Testis (tissue), 3 donors: ENCODE results near the gene OR8B12. TPM values are rescaled to one million over a fixed set of nuclear protein-coding genes. Genes with fewer than 3 reads are reported as not detected.

Experiments
- DNase-seq: peaks from one replicate; pipeline ENCODE4 v3.0.0-alpha.2; 2019
- H3K27ac ChIP-seq, 2 donors: fragments of 200-600 bp; sonication (generic); one replicate each; pipeline ENCODE4 v1.5.1; 2019
- H3K27me3 ChIP-seq: fragments of 200-600 bp; sonication (generic); one replicate; pipeline ENCODE4 v1.5.1; 2019
- H3K36me3 ChIP-seq: fragments of 200-600 bp; sonication (generic); one replicate; pipeline ENCODE4 v1.5.1; 2017; ENCODE audit warnings: low read depth; ENCODE audit errors: missing control alignments
- H3K4me1 ChIP-seq: fragments of 200-600 bp; sonication (generic); one replicate; pipeline ENCODE4 v1.5.1; 2019
- H3K4me3 ChIP-seq, 2 donors: fragments of 200-600 bp; sonication (generic); one replicate each; pipeline ENCODE4 v1.5.1; 2017 to 2019
- H3K9me3 ChIP-seq: fragments of 200-600 bp; sonication (generic); one replicate; pipeline ENCODE4 v1.5.1; 2017
- POLR2A ChIP-seq: fragments of 450-650 bp; IDR thresholded peaks from one replicate; pipeline ENCODE4 v1.6.1; 2017; ENCODE audit warnings: antibody characterized with exemption, mild to moderate bottlenecking, moderate library complexity
- WGBS, 2 donors: methylation state at CpG; one replicate each; pipeline ENCODE4 v1.1.5; 2018; 5-methylcytosine and 5-hydroxymethylcytosine counted together
- intact Hi-C: fragments of 100-400 bp; cut with DNase I; formaldehyde crosslinking; loops from one replicate; pipeline ENCODE4 v1.15.1; 2023; ENCODE audit warnings: low total_unique reads
- polyA plus RNA-seq: library from polyadenylated mRNA; stranded (reverse); fragments of 350-450 nt; fragmentation: Illumina TruSeq; extraction: RNeasy Lipid Tissue Mini Kit (QIAGEN cat#74804); gene quantifications from one replicate; pipeline ENCODE4 v1.2.3, GENCODE V29; 2014; ENCODE audit warnings: low read depth, low replicate concordance; ENCODE audit not compliant: insufficient read depth
- total RNA-seq, 2 donors: library from RNA; depleted of rRNA; stranded (reverse); fragments of >200 nt; gene quantifications; one replicate each; pipeline ENCODE4 v1.2.3, GENCODE V29; 2016
- TF ChIP-seq, protein P1 (sequence below), 3 experiments: fragments of 450-650 bp in 2 of 3; fragments of 200-600 bp in 1 of 3; sonication (generic) in 1 of 3; IDR thresholded peaks; one replicate each; pipeline ENCODE4 v1.5.1; 2016 to 2019; ENCODE audit warnings: antibody characterized with exemption in 3 of 3, mild to moderate bottlenecking in 2 of 3, moderate library complexity in 1 of 3

OR8B12 gene
- total and polyA plus RNA-seq, 3 donors from 2014 or later = not detected

DNA sequence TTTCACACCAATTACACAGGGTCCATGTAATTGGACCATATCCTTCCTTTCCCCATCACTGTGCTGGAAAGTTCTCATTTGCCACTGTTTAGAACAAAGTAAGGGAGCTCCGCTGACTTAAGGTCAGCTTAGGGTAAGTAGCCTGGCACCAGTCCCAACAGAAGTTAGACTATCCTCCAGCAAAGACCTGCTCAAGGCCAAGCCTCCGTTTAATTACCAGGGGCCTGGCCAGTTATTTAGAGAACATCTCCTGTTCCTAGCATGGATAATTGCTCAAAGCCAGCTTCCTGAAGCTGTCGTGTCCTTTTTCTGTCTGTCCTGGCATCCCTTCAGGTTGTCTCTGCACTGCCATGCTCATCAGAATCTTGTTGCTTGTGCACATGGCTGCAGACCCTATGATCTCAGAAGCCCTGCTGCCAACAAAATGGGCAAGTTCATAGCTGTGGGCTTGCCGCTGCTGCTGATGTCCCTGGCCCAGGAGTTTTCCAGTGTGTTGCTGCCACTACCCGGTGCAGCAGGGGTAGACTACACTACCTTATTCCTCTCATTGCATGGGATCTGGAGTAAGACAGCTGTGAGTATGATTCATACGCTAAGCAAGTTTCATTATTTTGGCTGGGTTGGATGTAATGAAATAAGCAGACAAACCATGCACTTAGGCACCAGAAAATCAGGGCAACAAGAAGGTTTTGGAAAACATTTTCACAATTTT is 34.4 kb upstream of the OR8B12 start:
- H3K36me3 ChIP-seq = no peaks in the 10 kb centered on the region
- H3K9me3 ChIP-seq = no peaks in the 10 kb centered on the region
- H3K4me3 ChIP-seq = no peak overlapping the region
- H3K27me3 ChIP-seq = no peaks in the 10 kb centered on the region
- H3K27ac ChIP-seq = no peak overlapping the region
- no peak for DNase-seq
- TF ChIP-seq POLR2A = no peak
- TF ChIP-seq, protein P1, sequence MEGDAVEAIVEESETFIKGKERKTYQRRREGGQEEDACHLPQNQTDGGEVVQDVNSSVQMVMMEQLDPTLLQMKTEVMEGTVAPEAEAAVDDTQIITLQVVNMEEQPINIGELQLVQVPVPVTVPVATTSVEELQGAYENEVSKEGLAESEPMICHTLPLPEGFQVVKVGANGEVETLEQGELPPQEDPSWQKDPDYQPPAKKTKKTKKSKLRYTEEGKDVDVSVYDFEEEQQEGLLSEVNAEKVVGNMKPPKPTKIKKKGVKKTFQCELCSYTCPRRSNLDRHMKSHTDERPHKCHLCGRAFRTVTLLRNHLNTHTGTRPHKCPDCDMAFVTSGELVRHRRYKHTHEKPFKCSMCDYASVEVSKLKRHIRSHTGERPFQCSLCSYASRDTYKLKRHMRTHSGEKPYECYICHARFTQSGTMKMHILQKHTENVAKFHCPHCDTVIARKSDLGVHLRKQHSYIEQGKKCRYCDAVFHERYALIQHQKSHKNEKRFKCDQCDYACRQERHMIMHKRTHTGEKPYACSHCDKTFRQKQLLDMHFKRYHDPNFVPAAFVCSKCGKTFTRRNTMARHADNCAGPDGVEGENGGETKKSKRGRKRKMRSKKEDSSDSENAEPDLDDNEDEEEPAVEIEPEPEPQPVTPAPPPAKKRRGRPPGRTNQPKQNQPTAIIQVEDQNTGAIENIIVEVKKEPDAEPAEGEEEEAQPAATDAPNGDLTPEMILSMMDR (IDR thresholded peaks at IDR 0.05) = no peak
- 56 to 78% methylated on average over 4 to 6 of the region's 6 CpGs for WGBS, 2 donors
- no peaks in the 10 kb centered on the region for H3K4me1 ChIP-seq
- intact Hi-C loops = no loop called here

GRCh38 chr11:124570160-124570559 is 26.7 kb upstream of the OR8B12 start:
- H3K4me1 ChIP-seq = no peaks in the 10 kb centered on the region
- intact Hi-C loops = no loop called here
- no peak overlapping the region for H3K27ac ChIP-seq
- H3K27me3 ChIP-seq = no peaks in the 10 kb centered on the region
- no peak overlapping the region for H3K4me3 ChIP-seq
- WGBS, 2 donors = 85 to 88% methylated on average over 7 of the region's 7 CpGs
- DNase-seq = no peak
- no peaks in the 10 kb centered on the region for H3K9me3 ChIP-seq
- H3K36me3 ChIP-seq = no peaks in the 10 kb centered on the region
- TF ChIP-seq POLR2A = no peak
- TF ChIP-seq, protein P1 (IDR thresholded peaks at IDR 0.05) = no peak

- H3K36me3 ChIP-seq = no peaks in the 10 kb centered on the region
- TF ChIP-seq, protein P1 (IDR thresholded peaks at IDR 0.05) = no peak
- TF ChIP-seq POLR2A = no peak
- H3K4me1 ChIP-seq = no peaks in the 10 kb centered on the region
- H3K27ac ChIP-seq = no peak within 1 kb of the TSS
- no peak within 1 kb of the TSS for H3K4me3 ChIP-seq
- DNase-seq = no peak
- H3K27me3 ChIP-seq = no peaks in the 10 kb centered on the region
- intact Hi-C loops = no loop called here
- 23 to 42% methylated on average over 4 of the region's 4 CpGs for WGBS, 2 donors
- no peaks in the 10 kb centered on the region for H3K9me3 ChIP-seq
Observed at GRCh38 chr11:124569697-124570096, 26.2 kb upstream of the OR8B12 start, which contains the start of gene OR8A1. Gene OR8A1 (plus strand): TSS chr11:124569997. CDS start chr11:124570120, 123 bp downstream.

DNA sequence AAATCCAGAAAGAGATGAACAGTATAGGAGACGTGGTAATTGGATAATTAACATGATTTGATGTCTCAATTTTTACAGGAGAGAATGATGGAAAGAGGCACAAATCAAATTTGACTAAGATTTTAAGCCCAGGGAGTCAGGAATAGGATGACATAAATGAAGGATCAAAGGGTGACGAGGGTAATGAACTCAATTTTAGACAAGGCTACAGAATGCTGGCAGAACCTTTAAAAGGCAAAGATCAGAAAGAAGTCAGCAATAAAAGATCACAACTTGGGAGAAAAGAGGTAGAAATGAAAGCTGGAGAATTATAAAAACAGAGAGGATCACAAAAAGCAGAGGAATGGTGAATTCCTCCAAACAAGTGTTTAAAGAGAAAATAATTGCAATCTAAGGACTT is 13.4 kb upstream of the OR8B12 start:
- H3K4me3 ChIP-seq = no peak overlapping the region
- intact Hi-C loops = no loop called here
- no peaks in the 10 kb centered on the region for H3K9me3 ChIP-seq
- WGBS, 2 donors = 50 to 60% methylated on average over 2 of the region's 2 CpGs
- no peak for DNase-seq
- no peaks in the 10 kb centered on the region for H3K36me3 ChIP-seq
- H3K27me3 ChIP-seq = no peaks in the 10 kb centered on the region
- no peaks in the 10 kb centered on the region for H3K4me1 ChIP-seq
- TF ChIP-seq, protein P1 (IDR thresholded peaks at IDR 0.05) = no peak
- no peak for TF ChIP-seq POLR2A
- no peak overlapping the region for H3K27ac ChIP-seq

DNA sequence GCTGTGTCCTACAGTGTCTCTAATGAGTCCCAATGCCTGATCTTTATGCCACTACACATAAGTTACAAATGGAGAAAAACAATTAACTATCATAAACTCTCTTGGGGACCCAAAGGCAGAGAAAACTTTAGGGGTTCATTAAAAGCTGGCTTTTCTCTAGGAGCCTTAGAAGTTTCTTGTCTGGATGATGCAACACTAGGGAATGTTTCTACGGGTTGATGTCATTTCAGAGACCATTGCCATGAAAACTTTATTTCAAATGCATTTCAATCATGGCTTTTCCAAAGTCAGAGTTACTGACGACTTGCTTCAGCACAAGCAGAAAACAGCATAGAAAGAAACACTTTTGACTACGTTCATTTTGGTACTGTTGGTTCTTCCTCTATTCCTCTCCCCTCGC is 8.5 kb upstream of the OR8B12 start:
- no peak for DNase-seq
- Histone ChIP-seq H3K27me3 (no peaks in the 10 kb centered on the region), H3K36me3 (no peaks in the 10 kb centered on the region), H3K9me3 (no peaks in the 10 kb centered on the region), H3K4me3 (no peak overlapping the region), H3K4me1 (no peaks in the 10 kb centered on the region), H3K27ac (no peak overlapping the region)
- intact Hi-C loops = no loop called here
- TF ChIP-seq, protein P1 (IDR thresholded peaks at IDR 0.05) = no peak
- no peak for TF ChIP-seq POLR2A
- 82 to 91% methylated on average over 4 of the region's 4 CpGs for WGBS, 2 donors
